Endothelial cell of umbilical vein (primary cell): ENCODE data around the gene GPR17. TPM values are rescaled to one million over a fixed set of nuclear protein-coding genes. Genes with fewer than 3 reads are reported as not detected.
A peak's percentile ranks its signal among the peaks of the same experiment; 100 is the strongest.

ENCODE experiments used
- BruUV-seq: library from RNA; stranded (reverse); fragments of 400-500 nt; replicated peaks from 2 replicates; lab custom pipeline; 2021; lab: Mats Ljungman, UMichigan
- CTCF ChIA-PET: fragments of 300-600, 350-600 bp; sonication (Branson Sonifier 250); formaldehyde crosslinking; loops from one replicate; lab custom pipeline; 2021; ENCODE audit warnings: antibody characterized with exemption, inconsistent platforms; lab: Charles Lee
- POLR2A ChIA-PET: fragments of 300-600, 350-600 bp; sonication (Branson Sonifier 250); formaldehyde crosslinking; loops from one replicate; lab custom pipeline; 2021; ENCODE audit warnings: antibody characterized with exemption, inconsistent platforms; lab: Charles Lee
- DNase-seq: peaks from one replicate; pipeline ENCODE4 v3.0.0-alpha.2; 2011; ENCODE audit warnings: low read depth, low spot score
- FAIRE-seq: peaks from 2 replicates; lab custom pipeline; 2011; peaks lifted over from hg19 to GRCh38; lab: Jason Lieb, UNC
- H2AFZ ChIP-seq: 2 replicates; pipeline ENCODE4 v1.6.0; 2012; ENCODE audit warnings: low read depth, low read length, control low read depth, inconsistent platforms
- H3K27ac ChIP-seq: 2 replicates; pipeline ENCODE4 v1.5.1; 2011; ENCODE audit warnings: low read depth, mild to moderate bottlenecking, control low read depth, low read length, moderate library complexity; ENCODE audit not compliant: insufficient read depth
- H3K27me3 ChIP-seq, 2 experiments: 2 replicates each; pipeline versions ENCODE4 v1.6.0 to v1.6.1; 2011; ENCODE audit warnings: low read length in 2 of 2, mixed read lengths in 1 of 2; ENCODE audit not compliant: control insufficient read depth in 2 of 2, insufficient read depth in 2 of 2
- H3K36me3 ChIP-seq, 2 experiments: 2 replicates in 1 of 2; 3 replicates in 1 of 2; pipeline ENCODE4 v1.5.1; 2011; ENCODE audit warnings: low read length in 2 of 2, mild to moderate bottlenecking in 1 of 2, moderate library complexity in 1 of 2; ENCODE audit not compliant: control insufficient read depth in 2 of 2, insufficient read depth in 2 of 2; ENCODE audit errors: extremely low read depth in 1 of 2
- H3K4me1 ChIP-seq: 3 replicates; pipeline ENCODE4 v1.5.1; 2011; ENCODE audit warnings: mild to moderate bottlenecking, low read length; ENCODE audit not compliant: control insufficient read depth, insufficient read depth; ENCODE audit errors: extremely low read depth
- H3K4me2 ChIP-seq: 2 replicates; pipeline ENCODE4 v1.6.1; 2011; ENCODE audit warnings: low read length, control low read depth, mixed read lengths; ENCODE audit not compliant: insufficient read depth
- H3K4me3 ChIP-seq, 3 experiments: fragments of 200-600 bp in 1 of 3; sonication (generic), shearing (Covaris generic) in 1 of 3; replicated peaks in 1 of 3; 2 replicates each; pipeline ENCODE4 v1.5.1; 2011 to 2016; ENCODE audit warnings: control low read depth in 3 of 3, low read length in 3 of 3, mild to moderate bottlenecking in 2 of 3, inconsistent platforms in 1 of 3, low read depth in 1 of 3, moderate library complexity in 1 of 3; ENCODE audit not compliant: insufficient read depth in 1 of 3
- H3K79me2 ChIP-seq: 2 replicates; pipeline ENCODE4 v1.6.0; 2012; ENCODE audit warnings: low read length, inconsistent platforms; ENCODE audit not compliant: control insufficient read depth, insufficient read depth
- H3K9ac ChIP-seq: replicated peaks from 2 replicates; pipeline ENCODE3; 2011; ENCODE audit warnings: low read length, control low read depth; ENCODE audit not compliant: insufficient read depth; ENCODE audit errors: extremely low read depth
- H3K9me1 ChIP-seq: replicated peaks from 3 replicates; pipeline ENCODE4 v1.6.0; 2011; ENCODE audit warnings: mild to moderate bottlenecking, low read length; ENCODE audit not compliant: control insufficient read depth, insufficient read depth; ENCODE audit errors: extremely low read depth
- H3K9me3 ChIP-seq: replicated peaks from 2 replicates; pipeline ENCODE4 v1.5.1; 2012; ENCODE audit warnings: low read length, inconsistent platforms; ENCODE audit not compliant: control insufficient read depth, insufficient read depth
- H4K20me1 ChIP-seq: replicated peaks from 2 replicates; pipeline ENCODE3; 2011; ENCODE audit warnings: mild to moderate bottlenecking, low read length; ENCODE audit not compliant: control insufficient read depth, insufficient read depth; ENCODE audit errors: extremely low read depth
- CTCF ChIP-seq, 2 donors: IDR thresholded peaks; 1 replicate in 1 of 2; 2 replicates in 1 of 2; pipeline ENCODE4 v1.5.1; 2011; ENCODE audit warnings: low read length in 2 of 2, mild to moderate bottlenecking in 2 of 2, moderate library complexity in 2 of 2, control low read depth in 1 of 2, inconsistent platforms in 1 of 2, low read depth in 1 of 2; ENCODE audit not compliant: insufficient read depth in 1 of 2; ENCODE audit errors: extremely low read depth in 1 of 2
- EZH2 ChIP-seq: IDR thresholded peaks from 2 replicates; pipeline ENCODE4 v1.6.1; 2012; ENCODE audit warnings: borderline replicate concordance, low read depth, mild to moderate bottlenecking, moderate library complexity, low read length, inconsistent platforms; ENCODE audit not compliant: severe bottlenecking
- FOS ChIP-seq: IDR thresholded peaks from 2 replicates; pipeline ENCODE4 v1.6.1; 2011; ENCODE audit warnings: mild to moderate bottlenecking, low read length, moderate library complexity, borderline replicate concordance; ENCODE audit not compliant: insufficient read depth
- GATA2 ChIP-seq: IDR thresholded peaks from 2 replicates; pipeline ENCODE4 v1.7.0; 2011; ENCODE audit warnings: low read depth, mild to moderate bottlenecking, moderate library complexity, mixed read lengths, low read length; ENCODE audit not compliant: insufficient read length, insufficient read depth
- JUN ChIP-seq: IDR thresholded peaks from 2 replicates; pipeline ENCODE4 v1.6.1; 2011; ENCODE audit warnings: borderline replicate concordance, low read depth; ENCODE audit not compliant: insufficient read length, insufficient read depth
- MYC ChIP-seq: IDR thresholded peaks from one replicate; pipeline ENCODE4 v1.6.1; 2011; ENCODE audit warnings: mild to moderate bottlenecking, low read depth, low read length
- POLR2A ChIP-seq: IDR thresholded peaks from 2 replicates; pipeline ENCODE4 v1.6.1; 2012; ENCODE audit warnings: low read depth, mild to moderate bottlenecking, control low read depth, low read length
- POLR2AphosphoS5 ChIP-seq: IDR thresholded peaks from 2 replicates; pipeline ENCODE4 v1.6.1; 2012; ENCODE audit warnings: low read depth, mild to moderate bottlenecking, control low read depth, low read length, moderate library complexity; ENCODE audit not compliant: insufficient read depth
- dilution Hi-C: fragments of 300-500 bp; cut with MboI; formaldehyde crosslinking; loops from one replicate; pipeline ENCODE4 v1.15.0; 2019; ENCODE audit warnings: low sequenced_read_pairs; ENCODE audit not compliant: extremely low pct_ligation_motif_present
- intact Hi-C: fragments of 100-400 bp; cut with micrococcal nuclease; formaldehyde crosslinking; loops from one replicate; pipeline ENCODE4 v1.10.0; 2022
- polyA plus RNA-seq, 4 experiments: library from polyadenylated mRNA; depleted of rRNA in 3 of 4; stranded (reverse) in 3 of 4; unstranded in 1 of 4; fragments of >200 nt; gene quantifications; 2 replicates each; pipeline versions ENCODE4 v1.2.1 to v1.2.3, GENCODE V29; 2011 to 2012; ENCODE audit warnings: missing spikeins in 1 of 4
- total RNA-seq: library from RNA; stranded (reverse); gene quantifications from 2 replicates; pipeline ENCODE4 v1.2.3, GENCODE V29; 2021
- TF ChIP-seq, protein P1 (sequence below): IDR thresholded peaks from 2 replicates; pipeline ENCODE4 v1.6.1; 2011; ENCODE audit not compliant: insufficient read depth, insufficient read length

GPR17 gene
- total and polyA plus RNA-seq, 2 donors (not counting 3 experiments of a cell fraction or from before 2014, with no cell fraction given), result 0.10 TPM; not detected in 1

DNA sequence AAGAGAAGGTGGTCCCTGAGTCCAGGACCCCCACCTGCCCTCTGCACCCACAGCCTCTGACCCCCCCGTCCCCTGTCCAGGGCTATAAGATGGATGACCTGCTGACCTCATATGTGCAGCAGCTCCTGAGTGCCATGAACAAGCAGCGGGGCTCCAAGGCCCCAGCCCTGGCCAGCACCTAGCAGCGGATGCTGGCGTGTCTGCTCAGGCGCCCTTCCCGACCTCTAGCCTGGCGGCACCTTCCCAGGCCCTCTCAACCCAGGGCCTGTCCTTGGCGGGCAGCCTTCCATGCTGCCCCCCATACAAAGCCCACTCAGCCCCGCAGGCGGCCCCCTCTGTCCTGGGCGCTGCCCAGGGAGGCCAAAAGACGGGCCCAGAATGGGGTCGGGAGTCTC lies 8.7 kb upstream of the GPR17 start:
- TF ChIP-seq CTCF (IDR thresholded peaks at IDR 0.05; ENCODE audit: extremely low read depth in 1 of 2, insufficient read depth in 1 of 2, low read depth in 1 of 2, low read length in 2 of 2), result no peak
- TF ChIP-seq POLR2AphosphoS5, result no peak
- TF ChIP-seq FOS, result no peak
- TF ChIP-seq, protein P1, sequence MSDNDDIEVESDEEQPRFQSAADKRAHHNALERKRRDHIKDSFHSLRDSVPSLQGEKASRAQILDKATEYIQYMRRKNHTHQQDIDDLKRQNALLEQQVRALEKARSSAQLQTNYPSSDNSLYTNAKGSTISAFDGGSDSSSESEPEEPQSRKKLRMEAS, result no peak
- no peak for TF ChIP-seq GATA2
- no peak for TF ChIP-seq JUN
- TF ChIP-seq MYC, result no peak
- no peak for TF ChIP-seq EZH2
- no peak for TF ChIP-seq POLR2A
- intact Hi-C loops (loop anchor here (1.0 to 2.0 kb wide), 4 partner anchors 22 to 111 kb away; partner anchors contain the start of genes IWS1 and SFT2D3), dilution Hi-C loops (no loop called here)
- H3K27me3 ChIP-seq, result no peaks in the 10 kb centered on the region
- no peak overlapping the region for H3K4me3 ChIP-seq
- ChIA-PET POLR2A (no interaction called here), CTCF (interaction anchor here (0.6 to 6.3 kb wide), 9 partner anchors 12 to 213 kb away, joined by 3 to 77 read pairs (median 5); partner anchors contain the start of gene LIMS2)
- H3K9me3 ChIP-seq, result no peaks in the 10 kb centered on the region
- H3K27ac ChIP-seq, result peak overlapping the region; percentile 92
- peak; percentile 80 for FAIRE-seq
- H3K9ac ChIP-seq, result peak overlapping the region; percentile 76
- H3K4me2 ChIP-seq, result peak overlapping the region; percentile 38
- H4K20me1 ChIP-seq, result no peaks in the 10 kb centered on the region
- H3K79me2 ChIP-seq, result no peaks in the 10 kb centered on the region
- BruUV-seq, result TSS peak; percentile 75
- H3K36me3 ChIP-seq, result no peaks in the 10 kb centered on the region
- H2AFZ ChIP-seq, result peak overlapping the region; percentile 22
- H3K9me1 ChIP-seq, result no peaks in the 10 kb centered on the region
- peaks cover 33% of the 10 kb centered on the region for H3K4me1 ChIP-seq
- DNase-seq, result no peak
